Activated CD8-positive, alpha-beta memory T cell treated with anti-CD3 and anti-CD28 coated beads, Interleukin-2, amount 50 U/mL, for 48 hours (primary cell): ENCODE measurements around the gene MRPS2.
"Not testable (repeated sequence)": the region's sequence is repeated elsewhere in the genome, so short reads cannot be mapped to it uniquely, and the experiment has no call there.

Experiments
- DNase-seq: peaks from one replicate; pipeline ENCODE4 v3.0.0-alpha.2; 2020

The MRPS2 gene

GRCh38 chr9:135516132-135516860 lies 15.8 kb downstream of the MRPS2 start:
- peak; percentile 47 for DNase-seq

- peak; percentile 34 for DNase-seq
These were observed 16.9 kb downstream of the MRPS2 start for GRCh38 chr9:135517407-135517822.

- DNase-seq = no peak
These were observed 18.9 kb downstream of the MRPS2 start for GRCh38 chr9:135519179-135519971.

DNA sequence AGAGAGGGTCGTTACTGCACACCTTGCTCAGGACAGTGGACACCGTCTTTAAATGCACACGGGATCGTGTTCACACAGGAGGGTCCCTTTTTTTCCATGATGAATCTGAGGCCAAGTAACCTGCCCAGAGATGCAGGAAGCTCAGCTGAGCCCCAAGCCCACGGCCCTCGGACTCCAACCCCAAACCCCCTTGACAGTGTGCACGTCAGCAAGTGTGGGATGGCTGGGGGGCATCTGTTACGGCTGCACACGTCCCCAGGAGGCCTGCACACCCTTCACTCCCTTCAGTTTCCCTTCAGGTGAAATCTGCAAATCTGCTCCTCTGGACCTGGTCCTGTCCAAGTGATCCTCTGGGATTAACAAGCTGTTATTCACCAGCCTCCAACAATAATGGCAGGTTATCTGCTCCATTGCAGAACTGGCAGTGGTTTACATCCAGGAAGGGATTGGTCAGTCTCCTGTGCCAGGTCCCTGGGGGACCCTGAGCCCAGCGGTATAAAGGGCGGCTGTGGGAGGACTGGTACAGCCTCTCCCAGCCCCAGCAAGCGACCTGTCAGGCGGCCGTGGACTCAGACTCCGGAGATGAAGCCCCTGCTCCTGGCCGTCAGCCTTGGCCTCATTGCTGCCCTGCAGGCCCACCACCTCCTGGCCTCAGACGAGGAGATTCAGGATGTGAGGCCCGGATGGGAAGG lies 20.6 kb downstream of the MRPS2 start, which contains the start of gene LCN1:
Gene LCN1, plus strand, starts transcription at position 525 of the 692 bp plus-strand sequence. Its CDS starts 58 bp downstream, at position 583.
- peak; percentile 33 for DNase-seq

- DNase-seq = no peak
These were observed 21.2 kb downstream of the MRPS2 start for GRCh38 chr9:135521608-135522095.

GRCh38 chr9:135522137-135522877 lies 21.8 kb downstream of the MRPS2 start:
- peak; percentile 33 for DNase-seq

GRCh38 chr9:135522931-135523330 lies 22.4 kb downstream of the MRPS2 start:
- peak; percentile 37 for DNase-seq

DNA sequence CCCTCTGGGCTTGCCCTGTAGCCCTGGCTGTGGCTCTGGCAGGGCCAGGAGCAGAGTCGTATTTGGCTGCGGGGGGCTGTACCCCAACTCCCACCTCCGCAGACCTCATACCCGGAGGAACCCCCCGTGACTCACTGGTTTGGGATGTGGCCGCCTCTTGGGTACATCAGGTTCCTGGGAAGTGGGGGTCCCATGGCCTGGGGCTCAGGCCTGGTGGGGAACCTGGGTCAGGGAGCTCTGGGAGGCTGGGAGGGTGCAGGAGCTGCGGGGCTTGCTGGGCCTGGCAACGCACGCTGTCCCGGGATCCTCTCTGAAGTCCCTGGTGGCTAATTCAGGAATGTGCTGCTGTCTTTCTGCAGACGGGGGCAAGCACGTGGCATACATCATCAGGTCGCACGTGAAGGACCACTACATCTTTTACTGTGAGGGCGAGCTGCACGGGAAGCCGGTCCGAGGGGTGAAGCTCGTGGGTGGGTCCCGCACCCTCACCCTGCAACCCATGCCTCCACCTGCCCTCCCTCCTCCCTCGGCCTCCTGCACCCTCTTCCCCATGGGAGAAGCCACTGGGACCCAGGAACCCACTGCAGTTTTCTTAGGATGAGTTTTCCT lies 23.1 kb downstream of the MRPS2 start:
- peak; percentile 30 for DNase-seq

GRCh38 chr9:135524130-135524861 lies 23.8 kb downstream of the MRPS2 start:
- peak; percentile 23 for DNase-seq

DNA sequence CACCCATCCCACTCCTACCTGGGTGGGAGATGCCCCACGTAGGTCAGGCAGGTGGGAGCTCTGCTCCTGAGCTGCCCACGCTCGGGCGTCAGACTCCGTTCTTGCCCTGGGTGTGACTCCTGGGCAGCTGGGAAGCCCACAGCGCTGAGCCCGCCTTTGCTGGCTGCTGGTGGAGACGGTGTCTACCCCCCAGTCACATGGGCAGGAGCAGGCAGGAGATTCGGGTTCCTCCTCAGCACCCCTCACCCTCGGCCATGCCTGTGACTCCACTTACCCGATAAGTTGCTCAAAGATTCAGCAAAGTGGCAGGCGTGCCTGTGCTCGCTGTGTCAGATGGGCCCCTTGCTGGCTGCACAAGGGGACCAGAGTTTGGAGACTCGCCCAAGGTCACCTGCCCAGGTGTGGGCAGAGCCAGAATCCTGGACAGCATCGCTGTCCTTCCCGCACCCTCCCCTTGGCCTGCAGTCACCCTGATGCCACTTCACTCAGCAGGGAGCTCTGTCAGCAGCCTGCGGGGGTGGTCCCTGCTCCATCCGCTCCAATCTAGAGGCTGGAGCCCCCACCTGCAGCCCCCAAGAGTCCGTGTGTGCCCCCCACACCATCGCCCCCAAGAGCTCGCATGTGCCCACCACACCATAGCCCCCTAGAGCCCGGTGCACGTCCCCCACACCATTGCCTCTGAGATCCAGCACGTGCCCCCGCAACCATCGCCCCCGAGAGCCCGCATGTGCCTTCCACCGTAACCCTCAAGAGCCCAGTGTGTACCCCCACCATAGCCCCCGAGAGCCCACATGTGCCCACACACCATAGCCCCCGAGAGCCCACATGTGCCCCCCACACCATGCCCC lies 25.0 kb downstream of the MRPS2 start:
- peak; percentile 34 for DNase-seq

- peak; percentile 23 for DNase-seq
These were observed 25.7 kb downstream of the MRPS2 start for GRCh38 chr9:135526089-135526729.

GRCh38 chr9:135526730-135527571 lies 26.5 kb downstream of the MRPS2 start:
- peak; percentile 44 for DNase-seq

DNA sequence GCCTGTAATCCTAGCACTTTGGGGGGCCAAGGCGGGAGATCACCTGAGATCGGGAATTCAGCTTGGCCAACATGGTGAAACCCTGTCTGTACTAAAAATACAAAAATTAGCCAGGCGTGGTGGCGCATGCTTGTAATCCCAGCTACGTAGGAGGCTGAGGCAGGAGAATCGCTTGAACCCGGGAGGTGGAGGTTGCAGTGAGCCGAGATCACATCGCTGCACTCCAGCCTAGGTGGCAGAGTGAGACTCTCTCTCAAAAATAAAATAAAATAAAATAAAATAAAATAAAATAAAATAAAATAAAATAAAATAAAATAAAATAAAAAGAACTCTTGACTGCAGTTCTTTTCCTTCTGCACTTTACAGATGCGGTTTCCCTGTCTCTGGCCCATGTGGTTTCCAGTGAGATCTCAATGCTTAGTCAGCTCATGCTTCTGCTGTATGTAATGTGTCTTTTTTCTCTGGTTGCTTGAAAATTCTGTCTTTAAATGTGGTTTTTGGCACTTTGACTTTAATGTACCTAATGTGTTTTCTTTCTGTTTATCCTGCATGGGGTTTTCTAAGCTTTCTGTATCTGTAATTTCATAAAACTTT lies 28.5 kb downstream of the MRPS2 start:
- peak; percentile 13 for DNase-seq

GRCh38 chr9:135530146-135530545 lies 29.7 kb downstream of the MRPS2 start:
- DNase-seq = peak; percentile 10

GRCh38 chr9:135531096-135531495 lies 30.6 kb downstream of the MRPS2 start:
- DNase-seq = peak; percentile 22

GRCh38 chr9:135533113-135533512 lies 32.6 kb downstream of the MRPS2 start:
- peak; percentile 10 for DNase-seq

- peak; percentile 20 for DNase-seq
These were observed 33.2 kb downstream of the MRPS2 start for GRCh38 chr9:135533674-135534073.

- not testable (repeated sequence) for DNase-seq
These were observed 33.8 kb downstream of the MRPS2 start for GRCh38 chr9:135534192-135534711.
